ENCODE results near the gene ZNF708.
"Not testable (repeated sequence)": the region's sequence is repeated elsewhere in the genome, so short reads cannot be mapped to it uniquely, and the experiment has no call there.

Gene ZNF708

GRCh38 chr19:21264416-21264815, 64.8 kb downstream of the ZNF708 start:
- H3K9me3 ChIP-seq (ENCODE audit: control insufficient read depth in 2 of 2, low read length in 2 of 2): peaks cover 0 to 2% of the 10 kb centered on the region in 2 donors
- H3K27me3 ChIP-seq (ENCODE audit: control insufficient read depth in 2 of 2, insufficient read depth in 2 of 2, low read length in 2 of 2): no peaks in the 10 kb centered on the region
- no peak overlapping the region for H3K27ac ChIP-seq (ENCODE audit: low read depth in 2 of 2, low read length in 2 of 2)
- H3K4me1 ChIP-seq (ENCODE audit: control insufficient read depth in 2 of 2, insufficient read depth in 2 of 2, low read length in 2 of 2): no peaks in the 10 kb centered on the region
- H3K9ac ChIP-seq (ENCODE audit: low read depth in 1 of 2, low read length in 2 of 2): no peak overlapping the region
- H3K36me3 ChIP-seq (ENCODE audit: control insufficient read depth in 2 of 2, insufficient read depth in 2 of 2, low read length in 2 of 2): no peaks in the 10 kb centered on the region
- H3K4me3 ChIP-seq (ENCODE audit: low read length in 2 of 2): no peak overlapping the region

DNA sequence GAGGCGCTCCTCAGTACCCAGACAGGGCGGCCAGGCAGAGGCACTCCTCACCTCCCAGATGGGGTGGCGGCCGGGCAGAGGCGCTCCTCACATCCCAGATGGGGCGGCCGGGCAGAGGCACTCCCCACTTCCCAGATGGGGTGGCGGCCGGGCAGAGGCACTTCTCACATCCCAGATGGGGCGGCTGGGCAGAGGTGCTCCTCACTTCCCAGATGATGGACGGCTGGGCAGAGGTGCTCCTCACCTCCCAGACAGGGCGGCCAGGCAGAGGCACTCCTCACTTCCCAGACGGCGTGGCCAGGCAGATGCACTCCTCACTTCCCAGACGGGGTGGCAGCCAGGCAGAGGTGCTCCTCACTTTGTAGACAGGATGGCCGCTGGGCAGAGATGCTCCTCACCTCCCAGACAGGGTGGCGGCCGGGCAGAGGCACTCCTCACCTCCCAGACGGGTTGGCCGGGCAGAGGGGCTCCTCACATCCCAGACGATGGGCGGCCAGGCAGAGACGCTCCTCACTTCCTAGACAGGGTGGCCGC, 68.3 kb downstream of the ZNF708 start:
- not testable (repeated sequence) for H3K27me3 ChIP-seq (ENCODE audit: control insufficient read depth in 2 of 2, insufficient read depth in 2 of 2, low read length in 2 of 2); H3K27ac ChIP-seq (ENCODE audit: low read depth in 2 of 2, low read length in 2 of 2); H3K4me3 ChIP-seq (ENCODE audit: low read length in 2 of 2); H3K4me1 ChIP-seq (ENCODE audit: control insufficient read depth in 2 of 2, insufficient read depth in 2 of 2, low read length in 2 of 2); H3K9me3 ChIP-seq (ENCODE audit: control insufficient read depth in 2 of 2, low read length in 2 of 2); H3K9ac ChIP-seq (ENCODE audit: low read depth in 1 of 2, low read length in 2 of 2); H3K36me3 ChIP-seq (ENCODE audit: control insufficient read depth in 2 of 2, insufficient read depth in 2 of 2, low read length in 2 of 2)

GRCh38 chr19:21260164-21260847, 68.9 kb downstream of the ZNF708 start:
- H3K4me1 ChIP-seq (ENCODE audit: control insufficient read depth in 2 of 2, insufficient read depth in 2 of 2, low read length in 2 of 2): no peaks in the 10 kb centered on the region
- H3K4me3 ChIP-seq (ENCODE audit: low read length in 2 of 2): no peak overlapping the region
- H3K9ac ChIP-seq (ENCODE audit: low read depth in 1 of 2, low read length in 2 of 2): no peak overlapping the region
- H3K27me3 ChIP-seq (ENCODE audit: control insufficient read depth in 2 of 2, insufficient read depth in 2 of 2, low read length in 2 of 2): no peaks in the 10 kb centered on the region
- H3K27ac ChIP-seq (ENCODE audit: low read depth in 2 of 2, low read length in 2 of 2): no peak overlapping the region
- H3K36me3 ChIP-seq (ENCODE audit: control insufficient read depth in 2 of 2, insufficient read depth in 2 of 2, low read length in 2 of 2): no peaks in the 10 kb centered on the region
- H3K9me3 ChIP-seq (ENCODE audit: control insufficient read depth in 2 of 2, low read length in 2 of 2): no peaks in the 10 kb centered on the region

DNA sequence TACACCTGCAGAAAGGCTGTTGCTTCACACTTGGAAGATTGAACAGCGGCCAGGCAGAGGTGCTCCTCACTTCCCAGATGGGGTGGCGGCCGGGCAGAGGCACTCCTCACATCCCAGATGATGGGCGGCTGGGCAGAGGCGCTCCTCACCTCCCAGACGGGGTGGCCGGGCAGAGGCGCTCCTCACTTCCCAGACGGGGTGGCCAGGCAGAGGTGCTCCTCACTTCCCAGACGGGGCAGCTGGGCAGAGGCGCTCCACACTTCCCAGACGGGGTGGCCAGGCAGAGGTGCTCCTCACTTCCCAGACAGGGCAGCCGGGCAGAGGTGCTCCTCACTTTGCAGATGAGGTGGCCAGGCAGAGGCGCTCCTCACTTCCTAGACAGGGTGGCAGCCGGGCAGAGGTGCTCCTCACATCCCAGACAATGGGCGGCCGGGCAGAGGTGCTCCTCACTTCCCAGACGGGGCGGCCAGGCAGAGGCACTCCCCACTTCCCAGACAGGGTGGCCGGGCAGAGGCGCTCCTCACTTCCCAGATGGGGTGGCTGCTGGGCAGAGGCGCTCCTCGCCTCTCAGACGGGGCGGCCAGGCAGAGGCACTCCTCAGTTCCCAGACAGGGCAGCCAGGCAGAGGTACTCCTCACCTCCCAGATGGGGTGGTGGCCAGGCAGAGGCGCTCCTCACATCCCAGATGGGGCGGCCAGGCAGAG, 69.6 kb downstream of the ZNF708 start:
- not testable (repeated sequence) for H3K27ac ChIP-seq (ENCODE audit: low read depth in 2 of 2, low read length in 2 of 2); H3K4me3 ChIP-seq (ENCODE audit: low read length in 2 of 2); H3K9ac ChIP-seq (ENCODE audit: low read depth in 1 of 2, low read length in 2 of 2); H3K27me3 ChIP-seq (ENCODE audit: control insufficient read depth in 2 of 2, insufficient read depth in 2 of 2, low read length in 2 of 2); H3K36me3 ChIP-seq (ENCODE audit: control insufficient read depth in 2 of 2, insufficient read depth in 2 of 2, low read length in 2 of 2); H3K4me1 ChIP-seq (ENCODE audit: control insufficient read depth in 2 of 2, insufficient read depth in 2 of 2, low read length in 2 of 2); H3K9me3 ChIP-seq (ENCODE audit: control insufficient read depth in 2 of 2, low read length in 2 of 2)

DNA sequence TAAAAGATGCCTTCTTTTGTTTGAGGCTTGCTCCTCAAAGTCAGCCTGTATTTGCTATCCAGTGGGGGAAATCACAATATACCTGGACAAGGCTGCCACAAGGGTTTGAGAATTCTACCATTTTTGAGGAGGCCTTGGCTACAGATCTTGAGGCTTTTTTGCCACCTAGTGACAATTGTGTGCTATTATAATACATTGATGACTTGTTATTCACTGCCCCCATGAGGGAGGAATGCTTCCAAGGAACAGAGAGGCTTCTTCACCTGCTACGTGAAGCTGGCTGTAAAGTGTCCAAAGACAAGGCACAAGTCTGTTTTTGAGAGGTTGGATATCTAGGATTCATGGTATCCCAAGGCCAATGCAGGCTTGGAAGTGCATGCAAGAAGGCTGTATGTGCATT, 72.5 kb downstream of the ZNF708 start:
- Histone ChIP-seq H3K9me3 (ENCODE audit: control insufficient read depth in 2 of 2, low read length in 2 of 2) (no peaks in the 10 kb centered on the region), H3K4me3 (ENCODE audit: low read length in 2 of 2) (no peak overlapping the region), H3K36me3 (ENCODE audit: control insufficient read depth in 2 of 2, insufficient read depth in 2 of 2, low read length in 2 of 2) (no peaks in the 10 kb centered on the region), H3K9ac (ENCODE audit: low read depth in 1 of 2, low read length in 2 of 2) (no peak overlapping the region), H3K4me1 (ENCODE audit: control insufficient read depth in 2 of 2, insufficient read depth in 2 of 2, low read length in 2 of 2) (no peaks in the 10 kb centered on the region), H3K27me3 (ENCODE audit: control insufficient read depth in 2 of 2, insufficient read depth in 2 of 2, low read length in 2 of 2) (no peaks in the 10 kb centered on the region), H3K27ac (ENCODE audit: low read depth in 2 of 2, low read length in 2 of 2) (no peak overlapping the region)

Measured in mucosa of rectum (tissue), 2 donors.